ENCODE results near the gene ERLEC1. TPM values are rescaled to one million over a fixed set of nuclear protein-coding genes. Genes with fewer than 3 reads are reported as not detected.

ERLEC1 gene
- total and polyA plus RNA-seq, 4 experiments from 2014 or later = 32.4 to 47.3 (median 35.3) TPM

GRCh38 chr2:53861824-53862223 lies 75.0 kb downstream of the ERLEC1 start:
- Mint-ChIP-seq H3K4me3 (no peak overlapping the region), H3K36me3 (peaks cover 43 to 49% of the 10 kb centered on the region in 2 donors), H3K4me1 (peaks cover 0 to 8% (median 3%) of the 10 kb centered on the region in 4 donors), H3K9me3 (no peaks in the 10 kb centered on the region), H3K27ac (peak overlapping the region in 2 of 7 donors; percentile 35 to 37), H3K27me3 (no peaks in the 10 kb centered on the region)
- ChIA-PET CTCF (ENCODE audit: partially characterized antibody) (no interaction called here), POLR2A (ENCODE audit: partially characterized antibody) (no interaction called here)
- Histone ChIP-seq H3K27me3 (ENCODE audit: insufficient read depth, low read length) (no peaks in the 10 kb centered on the region), H3K4me1 (ENCODE audit: insufficient read depth, low read length) (no peaks in the 10 kb centered on the region), H3K9me3 (ENCODE audit: control insufficient read depth in 1 of 2, low read length in 2 of 2) (no peaks in the 10 kb centered on the region), H3K27ac (ENCODE audit: low read depth, low read length) (no peak overlapping the region), H3K4me3 (ENCODE audit: low read length in 2 of 2) (no peak overlapping the region), H3K36me3 (ENCODE audit: insufficient read depth, low read length) (peaks cover 20% of the 10 kb centered on the region)
- intact Hi-C loops (cut with micrococcal nuclease) = no loop called here
- no peak for DNase-seq

GRCh38 chr2:53863538-53864227 lies 76.8 kb downstream of the ERLEC1 start:
- Mint-ChIP-seq H3K27ac (peak overlapping the region in 1 of 7 donors; percentile 41), H3K36me3 (peaks cover 42 to 53% of the 10 kb centered on the region in 2 donors)
- POLR2A ChIA-PET (ENCODE audit: partially characterized antibody) = no interaction called here

GRCh38 chr2:53865264-53865663 lies 78.4 kb downstream of the ERLEC1 start:
- Mint-ChIP-seq H3K27ac (peak overlapping the region in 2 of 7 donors; percentile 44 to 60), H3K4me3 (no peak overlapping the region), H3K27me3 (no peaks in the 10 kb centered on the region), H3K4me1 (peaks cover 0 to 5% (median 2%) of the 10 kb centered on the region in 4 donors), H3K36me3 (peaks cover 50 to 60% of the 10 kb centered on the region in 2 donors), H3K9me3 (no peaks in the 10 kb centered on the region)
- ChIA-PET CTCF (ENCODE audit: partially characterized antibody) (no interaction called here), POLR2A (ENCODE audit: partially characterized antibody) (no interaction called here)
- Histone ChIP-seq H3K4me3 (ENCODE audit: low read length in 2 of 2) (no peak overlapping the region), H3K9me3 (ENCODE audit: control insufficient read depth in 1 of 2, low read length in 2 of 2) (no peaks in the 10 kb centered on the region), H3K36me3 (ENCODE audit: insufficient read depth, low read length) (peaks cover 28% of the 10 kb centered on the region), H3K27ac (ENCODE audit: low read depth, low read length) (no peak overlapping the region), H3K27me3 (ENCODE audit: insufficient read depth, low read length) (no peaks in the 10 kb centered on the region), H3K4me1 (ENCODE audit: insufficient read depth, low read length) (no peaks in the 10 kb centered on the region)
- DNase-seq = no peak
- intact Hi-C loops (cut with micrococcal nuclease) = no loop called here

More at GRCh38 chr2:53863538-53864227, 76.8 kb downstream of the ERLEC1 start:
- no peak for DNase-seq
- H3K9me3 ChIP-seq (ENCODE audit: control insufficient read depth in 1 of 2, low read length in 2 of 2) = no peaks in the 10 kb centered on the region
- Mint-ChIP-seq H3K4me1 (peaks cover 0 to 5% (median 2%) of the 10 kb centered on the region in 4 donors), H3K4me3 (no peak overlapping the region), H3K27me3 (no peaks in the 10 kb centered on the region), H3K9me3 (no peaks in the 10 kb centered on the region)
- intact Hi-C loops (cut with micrococcal nuclease) = no loop called here
- CTCF ChIA-PET (ENCODE audit: partially characterized antibody) = no interaction called here
- no peak overlapping the region for H3K27ac ChIP-seq (ENCODE audit: low read depth, low read length)
- peaks cover 28% of the 10 kb centered on the region for H3K36me3 ChIP-seq (ENCODE audit: insufficient read depth, low read length)
- H3K4me3 ChIP-seq (ENCODE audit: low read length in 2 of 2) = no peak overlapping the region
- no peaks in the 10 kb centered on the region for H3K4me1 ChIP-seq (ENCODE audit: insufficient read depth, low read length)
- H3K27me3 ChIP-seq (ENCODE audit: insufficient read depth, low read length) = no peaks in the 10 kb centered on the region

GRCh38 chr2:53865962-53866361 lies 79.1 kb downstream of the ERLEC1 start:
- no peak overlapping the region for H3K27ac ChIP-seq (ENCODE audit: low read depth, low read length)
- H3K4me3 Mint-ChIP-seq = no peak overlapping the region
- H3K36me3 Mint-ChIP-seq = peaks cover 44 to 54% of the 10 kb centered on the region in 2 donors
- ChIA-PET CTCF (ENCODE audit: partially characterized antibody) (no interaction called here), POLR2A (ENCODE audit: partially characterized antibody) (no interaction called here)
- peaks cover 0 to 5% (median 2%) of the 10 kb centered on the region in 4 donors for H3K4me1 Mint-ChIP-seq
- H3K36me3 ChIP-seq (ENCODE audit: insufficient read depth, low read length) = peaks cover 28% of the 10 kb centered on the region
- H3K27ac Mint-ChIP-seq = peak overlapping the region in 1 of 7 donors; percentile 43
- H3K27me3 ChIP-seq (ENCODE audit: insufficient read depth, low read length) = no peaks in the 10 kb centered on the region
- H3K4me1 ChIP-seq (ENCODE audit: insufficient read depth, low read length) = no peaks in the 10 kb centered on the region
- H3K9me3 ChIP-seq (ENCODE audit: control insufficient read depth in 1 of 2, low read length in 2 of 2) = no peaks in the 10 kb centered on the region
- no peaks in the 10 kb centered on the region for H3K9me3 Mint-ChIP-seq
- no peak overlapping the region for H3K4me3 ChIP-seq (ENCODE audit: low read length in 2 of 2)
- intact Hi-C loops (cut with micrococcal nuclease) = no loop called here
- no peak for DNase-seq
- H3K27me3 Mint-ChIP-seq = no peaks in the 10 kb centered on the region

- ChIA-PET POLR2A (ENCODE audit: partially characterized antibody) (no interaction called here), CTCF (ENCODE audit: partially characterized antibody) (no interaction called here)
- no peak overlapping the region for H3K4me3 Mint-ChIP-seq
These were observed 80.3 kb downstream of the ERLEC1 start for GRCh38 chr2:53867169-53867568.

GRCh38 chr2:53867773-53868172 lies 80.9 kb downstream of the ERLEC1 start:
- no peak overlapping the region for H3K4me3 ChIP-seq (ENCODE audit: low read length in 2 of 2)
- H3K36me3 ChIP-seq (ENCODE audit: insufficient read depth, low read length) = peaks cover 28% of the 10 kb centered on the region
- Mint-ChIP-seq H3K27ac (peak overlapping the region in 2 of 7 donors; percentile 41 to 81), H3K9me3 (no peaks in the 10 kb centered on the region), H3K4me1 (peaks cover 0 to under 1% (median under 1%) of the 10 kb centered on the region in 4 donors), H3K27me3 (no peaks in the 10 kb centered on the region), H3K4me3 (no peak overlapping the region), H3K36me3 (peaks cover 42 to 53% of the 10 kb centered on the region in 2 donors)
- intact Hi-C loops (cut with micrococcal nuclease) = no loop called here
- ChIA-PET CTCF (ENCODE audit: partially characterized antibody) (no interaction called here), POLR2A (ENCODE audit: partially characterized antibody) (no interaction called here)
- no peak for DNase-seq
- no peaks in the 10 kb centered on the region for H3K4me1 ChIP-seq (ENCODE audit: insufficient read depth, low read length)
- H3K27ac ChIP-seq (ENCODE audit: low read depth, low read length) = no peak overlapping the region
- H3K9me3 ChIP-seq (ENCODE audit: control insufficient read depth in 1 of 2, low read length in 2 of 2) = no peaks in the 10 kb centered on the region
- H3K27me3 ChIP-seq (ENCODE audit: insufficient read depth, low read length) = no peaks in the 10 kb centered on the region

More at GRCh38 chr2:53867169-53867568, 80.3 kb downstream of the ERLEC1 start:
- intact Hi-C loops (cut with micrococcal nuclease) = no loop called here
- DNase-seq = no peak
- peaks cover 44 to 55% of the 10 kb centered on the region in 2 donors for H3K36me3 Mint-ChIP-seq
- peaks cover 0 to 5% (median 2%) of the 10 kb centered on the region in 4 donors for H3K4me1 Mint-ChIP-seq
- H3K27me3 Mint-ChIP-seq = no peaks in the 10 kb centered on the region
- peak overlapping the region in 1 of 7 donors; percentile 35 for H3K27ac Mint-ChIP-seq
- Histone ChIP-seq H3K4me1 (ENCODE audit: insufficient read depth, low read length) (no peaks in the 10 kb centered on the region), H3K36me3 (ENCODE audit: insufficient read depth, low read length) (peaks cover 28% of the 10 kb centered on the region), H3K9me3 (ENCODE audit: control insufficient read depth in 1 of 2, low read length in 2 of 2) (no peaks in the 10 kb centered on the region), H3K4me3 (ENCODE audit: low read length in 2 of 2) (no peak overlapping the region), H3K27me3 (ENCODE audit: insufficient read depth, low read length) (no peaks in the 10 kb centered on the region), H3K27ac (ENCODE audit: low read depth, low read length) (no peak overlapping the region)
- no peaks in the 10 kb centered on the region for H3K9me3 Mint-ChIP-seq
